ENCODE results near the gene NOLC1. TPM values are rescaled to one million over a fixed set of nuclear protein-coding genes. Genes with fewer than 3 reads are reported as not detected.

Gene NOLC1
- total and polyA plus RNA-seq, 2 of the 13 experiments (the other 11 are each of a cell fraction or from before 2014, with no cell fraction given): 50.6 to 81.0 TPM

DNA sequence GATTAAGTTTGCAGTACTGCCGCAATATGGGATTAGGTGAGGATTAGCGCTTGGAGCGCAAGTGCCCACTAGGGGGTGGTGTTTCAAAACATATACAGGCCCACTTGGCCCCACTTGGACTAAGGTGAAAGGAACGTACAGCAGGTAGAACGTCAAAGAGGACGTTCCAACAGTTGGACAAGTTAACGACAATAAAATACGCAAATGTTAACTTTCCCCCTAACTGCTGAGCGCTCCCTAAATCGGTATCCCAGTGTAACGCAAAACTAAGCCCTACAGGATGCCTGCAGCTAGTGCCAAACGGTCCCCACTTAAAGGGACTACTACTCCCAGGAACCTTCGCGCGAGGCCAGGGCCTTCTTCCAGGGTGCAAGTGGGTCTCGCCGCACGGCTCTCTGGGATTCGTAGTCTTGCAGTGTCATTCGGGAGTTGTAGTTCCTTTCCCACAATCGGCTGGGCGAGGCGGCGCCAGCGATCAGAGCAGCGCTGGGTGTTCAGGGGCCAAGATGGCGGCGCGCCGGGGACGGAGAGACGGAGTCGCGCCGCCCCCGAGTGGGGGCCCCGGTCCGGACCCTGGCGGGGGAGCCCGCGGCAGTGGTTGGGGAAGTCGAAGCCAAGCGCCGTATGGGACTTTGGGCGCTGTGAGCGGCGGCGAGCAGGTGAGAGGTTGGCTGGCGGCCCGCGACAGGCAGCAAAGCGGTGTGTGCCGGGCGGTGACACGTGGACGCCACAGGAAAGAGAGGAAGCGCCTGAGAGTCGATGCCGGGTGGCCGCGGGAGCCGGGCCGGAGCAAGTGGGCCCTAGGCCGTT is 19.4 kb upstream of the NOLC1 start, which contains the start of gene PPRC1 (continued):
- TF ChIP-seq KLF16 (CRISPR knock-in tag; IDR thresholded peaks at IDR 0.05): no peak; a peak in 1 of 4 replicates
- no peak for TF ChIP-seq ZNF432 (CRISPR knock-in tag; IDR thresholded peaks at IDR 0.05; ENCODE audit: borderline replicate concordance)
- peak; percentile 30; the same call in 1 of the 2 replicates for TF ChIP-seq CHD4 (IDR thresholded peaks at IDR 0.05; ENCODE audit: borderline replicate concordance, low read length)
- no peak; the same call in 1 of the 2 replicates for TF ChIP-seq DR1 (CRISPR knock-in tag; IDR thresholded peaks at IDR 0.05)
- TF ChIP-seq, protein P1, sequence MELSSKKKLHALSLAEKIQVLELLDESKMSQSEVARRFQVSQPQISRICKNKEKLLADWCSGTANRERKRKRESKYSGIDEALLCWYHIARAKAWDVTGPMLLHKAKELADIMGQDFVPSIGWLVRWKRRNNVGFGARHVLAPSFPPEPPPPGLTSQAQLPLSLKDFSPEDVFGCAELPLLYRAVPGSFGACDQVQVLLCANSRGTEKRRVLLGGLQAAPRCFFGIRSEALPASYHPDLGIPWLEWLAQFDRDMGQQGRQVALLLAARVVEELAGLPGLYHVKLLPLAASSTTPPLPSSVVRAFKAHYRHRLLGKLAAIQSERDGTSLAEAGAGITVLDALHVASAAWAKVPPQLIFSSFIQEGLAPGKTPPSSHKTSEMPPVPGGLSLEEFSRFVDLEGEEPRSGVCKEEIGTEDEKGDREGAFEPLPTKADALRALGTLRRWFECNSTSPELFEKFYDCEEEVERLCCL (CRISPR knock-in tag; IDR thresholded peaks at IDR 0.05; ENCODE audit: borderline replicate concordance): peak; percentile 45; the same call in 1 of the 2 replicates
- peak; percentile 97 for TF ChIP-seq ZFY (CRISPR knock-in tag; IDR thresholded peaks at IDR 0.05)
- peak; percentile 97 for TF ChIP-seq ZNF335 (CRISPR knock-in tag; IDR thresholded peaks at IDR 0.05)
- TF ChIP-seq, protein P2, sequence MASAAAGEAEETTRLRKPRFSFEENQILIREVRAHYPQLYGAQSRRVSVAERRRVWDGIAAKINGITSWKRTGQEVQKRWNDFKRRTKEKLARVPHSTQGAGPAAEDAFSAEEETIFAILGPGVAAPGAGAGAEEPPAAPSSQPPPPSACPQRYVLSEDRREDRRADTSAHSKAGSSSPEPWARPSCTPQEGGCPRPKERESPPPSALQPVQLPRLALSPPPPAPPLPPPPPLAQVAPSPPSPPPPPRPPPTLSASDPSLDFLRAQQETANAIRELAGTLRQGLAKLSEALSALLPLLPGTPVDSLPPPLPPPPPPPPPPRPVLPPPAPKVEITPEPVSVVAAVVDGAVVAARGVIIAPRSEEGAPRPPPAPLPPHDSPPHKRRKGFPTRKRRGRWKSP (CRISPR knock-in tag; IDR thresholded peaks at IDR 0.05): peak; percentile 92
- no peak for TF ChIP-seq ZNF17 (CRISPR knock-in tag; IDR thresholded peaks at IDR 0.05)
- TF ChIP-seq, protein P3, sequence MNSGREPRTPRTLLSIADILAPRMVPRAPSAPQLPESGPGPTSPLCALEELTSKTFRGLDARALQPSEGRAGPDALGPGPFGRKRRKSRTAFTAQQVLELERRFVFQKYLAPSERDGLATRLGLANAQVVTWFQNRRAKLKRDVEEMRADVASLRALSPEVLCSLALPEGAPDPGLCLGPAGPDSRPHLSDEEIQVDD (CRISPR knock-in tag; IDR thresholded peaks at IDR 0.05; ENCODE audit: borderline replicate concordance): peak; percentile 60; the same call in 1 of the 2 replicates
- peak; percentile 52; the same call in 1 of the 2 replicates for TF ChIP-seq ZNF788 (CRISPR knock-in tag; IDR thresholded peaks at IDR 0.05; ENCODE audit: borderline replicate concordance)
- peak; percentile 90 for TF ChIP-seq GATAD1 (CRISPR knock-in tag; IDR thresholded peaks at IDR 0.05)
- peak; percentile 97 for TF ChIP-seq ZFX (CRISPR knock-in tag; IDR thresholded peaks at IDR 0.05; ENCODE audit: low read depth)
- 0 out of 2 replicates have a peak, but pooled peaks have one; percentile 12 for TF ChIP-seq NFRKB (IDR thresholded peaks at IDR 0.05)
- 0 out of 2 replicates have a peak, but pooled peaks have one; percentile 19 for TF ChIP-seq ARHGAP35 (CRISPR knock-in tag; IDR thresholded peaks at IDR 0.05; ENCODE audit: borderline replicate concordance)
- no peak; the same call in 1 of the 2 replicates for TF ChIP-seq NFKBIZ (CRISPR knock-in tag; IDR thresholded peaks at IDR 0.05)
- TF ChIP-seq ATAD3A (CRISPR knock-in tag; IDR thresholded peaks at IDR 0.05): no peak
- no peak for TF ChIP-seq ZNF543 (CRISPR knock-in tag; IDR thresholded peaks at IDR 0.05)
- TF ChIP-seq, protein P4, sequence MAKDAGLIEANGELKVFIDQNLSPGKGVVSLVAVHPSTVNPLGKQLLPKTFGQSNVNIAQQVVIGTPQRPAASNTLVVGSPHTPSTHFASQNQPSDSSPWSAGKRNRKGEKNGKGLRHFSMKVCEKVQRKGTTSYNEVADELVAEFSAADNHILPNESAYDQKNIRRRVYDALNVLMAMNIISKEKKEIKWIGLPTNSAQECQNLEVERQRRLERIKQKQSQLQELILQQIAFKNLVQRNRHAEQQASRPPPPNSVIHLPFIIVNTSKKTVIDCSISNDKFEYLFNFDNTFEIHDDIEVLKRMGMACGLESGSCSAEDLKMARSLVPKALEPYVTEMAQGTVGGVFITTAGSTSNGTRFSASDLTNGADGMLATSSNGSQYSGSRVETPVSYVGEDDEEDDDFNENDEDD (CRISPR knock-in tag; IDR thresholded peaks at IDR 0.05; ENCODE audit: borderline replicate concordance): peak; percentile 64; the same call in 1 of the 2 replicates
- no peak for TF ChIP-seq ZNF24 (IDR thresholded peaks at IDR 0.05)
- TF ChIP-seq, protein P5, sequence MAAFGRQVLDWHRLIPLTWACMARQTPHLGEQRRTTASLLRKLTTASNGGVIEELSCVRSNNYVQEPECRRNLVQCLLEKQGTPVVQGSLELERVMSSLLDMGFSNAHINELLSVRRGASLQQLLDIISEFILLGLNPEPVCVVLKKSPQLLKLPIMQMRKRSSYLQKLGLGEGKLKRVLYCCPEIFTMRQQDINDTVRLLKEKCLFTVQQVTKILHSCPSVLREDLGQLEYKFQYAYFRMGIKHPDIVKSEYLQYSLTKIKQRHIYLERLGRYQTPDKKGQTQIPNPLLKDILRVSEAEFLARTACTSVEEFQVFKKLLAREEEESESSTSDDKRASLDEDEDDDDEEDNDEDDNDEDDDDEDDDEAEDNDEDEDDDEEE (CRISPR knock-in tag; IDR thresholded peaks at IDR 0.05): peak; percentile 17; the same call in 1 of the 2 replicates
- TF ChIP-seq NFKB2 (CRISPR knock-in tag; IDR thresholded peaks at IDR 0.05; ENCODE audit: borderline replicate concordance): no peak; the same call in 1 of the 2 replicates
- TF ChIP-seq SAFB2 (CRISPR knock-in tag; IDR thresholded peaks at IDR 0.05; ENCODE audit: borderline replicate concordance, low read depth): peak; percentile 77; the same call in 1 of the 2 replicates

All from HepG2 (cell line).